Epithelial cell of prostate (primary cell): ENCODE results near the gene RCBTB2.

ENCODE experiments used
- DNase-seq: peaks from one replicate; pipeline ENCODE4 v3.0.0-alpha.2; 2011; ENCODE audit warnings: low read depth, low spot score
- H3K27ac ChIP-seq: fragments of 450-650 bp; 2 replicates; pipeline ENCODE4 v1.5.1; 2017; ENCODE audit warnings: mild to moderate bottlenecking

Gene RCBTB2

GRCh38 chr13:48534911-48535501 lies 2.1 kb upstream of the RCBTB2 start:
- no peak for DNase-seq
- no peak overlapping the region for H3K27ac ChIP-seq

- DNase-seq, result no peak
- H3K27ac ChIP-seq, result no peak overlapping the region
Observed at GRCh38 chr13:48533961-48534600, 1.2 kb upstream of the RCBTB2 start.

- peak overlapping the region; percentile 71 for H3K27ac ChIP-seq
- DNase-seq, result no peak
Observed at GRCh38 chr13:48532256-48532505, 699 bp downstream of the RCBTB2 start.

GRCh38 chr13:48531416-48532255 lies 1.2 kb downstream of the RCBTB2 start:
- no peak for DNase-seq

GRCh38 chr13:48530833-48531232 lies 2.0 kb downstream of the RCBTB2 start:
- no peak for DNase-seq
- H3K27ac ChIP-seq, result peak overlapping the region; percentile 71

More at GRCh38 chr13:48531416-48532255, 1.2 kb downstream of the RCBTB2 start:
- peak overlapping the region; percentile 71 for H3K27ac ChIP-seq

GRCh38 chr13:48528720-48529119 lies 4.2 kb downstream of the RCBTB2 start:
- no peak for DNase-seq
- no peak overlapping the region for H3K27ac ChIP-seq

- no peak overlapping the region for H3K27ac ChIP-seq
- no peak for DNase-seq
Observed at GRCh38 chr13:48527955-48528354, 4.9 kb downstream of the RCBTB2 start.

GRCh38 chr13:48526286-48526685 lies 6.6 kb downstream of the RCBTB2 start:
- no peak overlapping the region for H3K27ac ChIP-seq
- DNase-seq, result no peak

GRCh38 chr13:48518083-48518482 lies 14.8 kb downstream of the RCBTB2 start:
- DNase-seq, result no peak
- no peak overlapping the region for H3K27ac ChIP-seq

- no peak overlapping the region for H3K27ac ChIP-seq
- DNase-seq, result no peak
Observed at GRCh38 chr13:48515732-48516131, 17.1 kb downstream of the RCBTB2 start.

GRCh38 chr13:48514793-48515192 lies 18.1 kb downstream of the RCBTB2 start:
- no peak overlapping the region for H3K27ac ChIP-seq
- DNase-seq, result no peak

- no peak overlapping the region for H3K27ac ChIP-seq
- DNase-seq, result no peak
Observed at GRCh38 chr13:48511621-48512230, 21.2 kb downstream of the RCBTB2 start.

GRCh38 chr13:48510698-48511097 lies 22.2 kb downstream of the RCBTB2 start:
- H3K27ac ChIP-seq, result no peak overlapping the region
- no peak for DNase-seq

GRCh38 chr13:48508011-48508410 lies 24.9 kb downstream of the RCBTB2 start:
- DNase-seq, result peak; percentile 97

GRCh38 chr13:48507021-48507420 lies 25.9 kb downstream of the RCBTB2 start:
- peak overlapping the region; percentile 95 for H3K27ac ChIP-seq
- DNase-seq, result peak; percentile 77

More at GRCh38 chr13:48508011-48508410, 24.9 kb downstream of the RCBTB2 start:
- peak overlapping the region; percentile 95 for H3K27ac ChIP-seq

GRCh38 chr13:48506092-48506701 lies 26.7 kb downstream of the RCBTB2 start:
- peak overlapping the region; percentile 95 for H3K27ac ChIP-seq
- no peak for DNase-seq

GRCh38 chr13:48505597-48506091 lies 27.2 kb downstream of the RCBTB2 start:
- H3K27ac ChIP-seq, result peak overlapping the region; percentile 95
- DNase-seq, result peak; percentile 56

- DNase-seq, result no peak
- peak overlapping the region; percentile 95 for H3K27ac ChIP-seq
Observed at GRCh38 chr13:48505012-48505411, 27.9 kb downstream of the RCBTB2 start.

GRCh38 chr13:48504606-48505005 lies 28.3 kb downstream of the RCBTB2 start:
- no peak for DNase-seq
- peak overlapping the region; percentile 95 for H3K27ac ChIP-seq

GRCh38 chr13:48502601-48503319 lies 30.1 kb downstream of the RCBTB2 start:
- H3K27ac ChIP-seq, result no peak overlapping the region
- no peak for DNase-seq
